Peyer's patch (tissue), 4 donors: ENCODE data around the gene SCFD1. TPM values are rescaled to one million over a fixed set of nuclear protein-coding genes. Genes with fewer than 3 reads are reported as not detected.

Experiments
- DNase-seq, 3 donors: peaks; one replicate each; pipeline ENCODE4 v3.0.0-alpha.2; 2017 to 2019
- H3K27ac ChIP-seq, 4 donors: fragments of 200-600 bp; sonication (generic); one replicate each; pipeline ENCODE4 v1.5.1; 2016 to 2019
- H3K27me3 ChIP-seq, 2 donors: fragments of 200-600 bp; sonication (generic); one replicate each; pipeline ENCODE4 v1.5.1; 2019
- H3K36me3 ChIP-seq, 3 donors: fragments of 200-600 bp; sonication (generic); one replicate each; pipeline ENCODE4 v1.5.1; 2016 to 2019
- H3K4me1 ChIP-seq, 4 donors: fragments of 200-600 bp; sonication (generic); one replicate each; pipeline ENCODE4 v1.5.1; 2016 to 2019
- H3K4me3 ChIP-seq, 4 donors: fragments of 200-600 bp; sonication (generic); 1 replicate in 3 of 4; 2 replicates in 1 of 4; pipeline ENCODE4 v1.5.1; 2016 to 2019; ENCODE audit warnings: mild to moderate bottlenecking in 1 of 4
- H3K9me3 ChIP-seq, 4 donors: fragments of 200-600 bp; sonication (generic); one replicate each; pipeline ENCODE4 v1.5.1; 2016 to 2019; ENCODE audit warnings: mild to moderate bottlenecking in 1 of 4
- POLR2A ChIP-seq, 2 donors: fragments of 450-650 bp; IDR thresholded peaks; one replicate each; pipeline ENCODE4 v1.5.1; 2017; ENCODE audit warnings: antibody characterized with exemption in 2 of 2, mild to moderate bottlenecking in 2 of 2, moderate library complexity in 2 of 2
- total RNA-seq, 4 donors: library from RNA; depleted of rRNA; stranded (reverse); fragments of >200 nt; gene quantifications; one replicate each; pipeline ENCODE4 v1.1.0, GENCODE V29; 2016
- TF ChIP-seq, protein P1 (sequence below), 6 experiments: fragments of 450-650 bp in 4 of 6; fragments of 200-600 bp in 2 of 6; sonication (generic) in 1 of 6; IDR thresholded peaks; one replicate each; pipeline ENCODE4 v1.5.1; 2017 to 2019; ENCODE audit warnings: antibody characterized with exemption in 6 of 6, mild to moderate bottlenecking in 3 of 6, moderate library complexity in 1 of 6

Gene SCFD1
- total RNA-seq, 4 donors from 2014 or later: 31.8 to 77.3 (median 53.0) TPM

DNA sequence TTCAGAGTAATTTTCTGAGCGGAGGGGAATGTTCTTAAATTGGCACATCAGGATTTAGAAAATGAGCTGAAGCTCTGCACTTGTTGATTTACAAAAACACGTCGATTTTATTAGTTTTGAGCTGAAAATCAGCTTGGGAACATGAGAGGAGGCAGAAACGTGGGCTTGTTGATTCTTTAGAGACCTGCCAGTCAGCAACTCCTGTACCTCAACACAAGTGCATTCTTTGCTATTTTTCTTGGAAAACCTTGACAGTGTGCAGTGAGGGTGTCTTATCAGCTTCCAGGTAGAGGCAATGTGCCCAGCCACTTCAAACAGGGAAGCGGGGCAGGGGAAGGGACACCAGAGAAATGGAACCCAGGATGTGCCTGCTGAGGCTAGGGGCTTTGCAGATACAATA, 149.5 kb downstream of the SCFD1 start:
- TF ChIP-seq, protein P1, sequence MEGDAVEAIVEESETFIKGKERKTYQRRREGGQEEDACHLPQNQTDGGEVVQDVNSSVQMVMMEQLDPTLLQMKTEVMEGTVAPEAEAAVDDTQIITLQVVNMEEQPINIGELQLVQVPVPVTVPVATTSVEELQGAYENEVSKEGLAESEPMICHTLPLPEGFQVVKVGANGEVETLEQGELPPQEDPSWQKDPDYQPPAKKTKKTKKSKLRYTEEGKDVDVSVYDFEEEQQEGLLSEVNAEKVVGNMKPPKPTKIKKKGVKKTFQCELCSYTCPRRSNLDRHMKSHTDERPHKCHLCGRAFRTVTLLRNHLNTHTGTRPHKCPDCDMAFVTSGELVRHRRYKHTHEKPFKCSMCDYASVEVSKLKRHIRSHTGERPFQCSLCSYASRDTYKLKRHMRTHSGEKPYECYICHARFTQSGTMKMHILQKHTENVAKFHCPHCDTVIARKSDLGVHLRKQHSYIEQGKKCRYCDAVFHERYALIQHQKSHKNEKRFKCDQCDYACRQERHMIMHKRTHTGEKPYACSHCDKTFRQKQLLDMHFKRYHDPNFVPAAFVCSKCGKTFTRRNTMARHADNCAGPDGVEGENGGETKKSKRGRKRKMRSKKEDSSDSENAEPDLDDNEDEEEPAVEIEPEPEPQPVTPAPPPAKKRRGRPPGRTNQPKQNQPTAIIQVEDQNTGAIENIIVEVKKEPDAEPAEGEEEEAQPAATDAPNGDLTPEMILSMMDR (IDR thresholded peaks at IDR 0.05): no peak
- TF ChIP-seq POLR2A (IDR thresholded peaks at IDR 0.05): no peak

DNA sequence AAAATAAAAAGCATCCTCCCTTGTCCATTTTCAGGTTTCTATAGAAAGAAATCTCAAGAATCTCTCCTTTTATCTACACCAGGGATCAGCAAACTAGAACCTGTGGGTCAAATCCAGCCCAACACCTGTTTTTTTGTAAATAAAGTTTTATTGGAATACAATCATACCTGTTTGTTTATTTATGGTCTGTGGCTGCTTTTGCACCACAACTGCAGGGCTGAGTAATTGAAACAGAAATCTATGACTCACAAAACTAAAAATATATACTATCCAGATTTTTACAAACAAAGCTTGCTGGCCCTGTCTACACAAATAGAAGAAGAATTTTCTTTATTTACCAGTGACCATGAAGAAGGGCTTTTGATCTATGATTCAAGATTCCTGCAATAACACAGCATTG, 157.1 kb downstream of the SCFD1 start:
- no peak overlapping the region for H3K4me3 ChIP-seq
- H3K9me3 ChIP-seq: no peaks in the 10 kb centered on the region
- H3K4me1 ChIP-seq: no peaks in the 10 kb centered on the region
- H3K36me3 ChIP-seq: no peaks in the 10 kb centered on the region
- H3K27me3 ChIP-seq: no peaks in the 10 kb centered on the region
- DNase-seq: no peak
- TF ChIP-seq, protein P1 (IDR thresholded peaks at IDR 0.05): no peak
- TF ChIP-seq POLR2A (IDR thresholded peaks at IDR 0.05): no peak
- no peak overlapping the region for H3K27ac ChIP-seq

More for the DNA sequence above, 149.5 kb downstream of the SCFD1 start:
- Histone ChIP-seq H3K27ac (no peak overlapping the region), H3K4me1 (no peaks in the 10 kb centered on the region), H3K36me3 (no peaks in the 10 kb centered on the region), H3K27me3 (no peaks in the 10 kb centered on the region), H3K4me3 (no peak overlapping the region), H3K9me3 (no peaks in the 10 kb centered on the region)
- no peak for DNase-seq

Other genes with a start within 250 kb of the SCFD1 start
- gene G2E3, start 63.2 kb upstream of the SCFD1 start, total RNA-seq: 10 to 100 TPM in 1 of 4 donors, 1 to 10 TPM in 3; 6.4 to 19.8 (median 8.1) TPM